Measurements from ENCODE around the gene HTR1B.

The HTR1B gene, protein sequence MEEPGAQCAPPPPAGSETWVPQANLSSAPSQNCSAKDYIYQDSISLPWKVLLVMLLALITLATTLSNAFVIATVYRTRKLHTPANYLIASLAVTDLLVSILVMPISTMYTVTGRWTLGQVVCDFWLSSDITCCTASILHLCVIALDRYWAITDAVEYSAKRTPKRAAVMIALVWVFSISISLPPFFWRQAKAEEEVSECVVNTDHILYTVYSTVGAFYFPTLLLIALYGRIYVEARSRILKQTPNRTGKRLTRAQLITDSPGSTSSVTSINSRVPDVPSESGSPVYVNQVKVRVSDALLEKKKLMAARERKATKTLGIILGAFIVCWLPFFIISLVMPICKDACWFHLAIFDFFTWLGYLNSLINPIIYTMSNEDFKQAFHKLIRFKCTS

DNA sequence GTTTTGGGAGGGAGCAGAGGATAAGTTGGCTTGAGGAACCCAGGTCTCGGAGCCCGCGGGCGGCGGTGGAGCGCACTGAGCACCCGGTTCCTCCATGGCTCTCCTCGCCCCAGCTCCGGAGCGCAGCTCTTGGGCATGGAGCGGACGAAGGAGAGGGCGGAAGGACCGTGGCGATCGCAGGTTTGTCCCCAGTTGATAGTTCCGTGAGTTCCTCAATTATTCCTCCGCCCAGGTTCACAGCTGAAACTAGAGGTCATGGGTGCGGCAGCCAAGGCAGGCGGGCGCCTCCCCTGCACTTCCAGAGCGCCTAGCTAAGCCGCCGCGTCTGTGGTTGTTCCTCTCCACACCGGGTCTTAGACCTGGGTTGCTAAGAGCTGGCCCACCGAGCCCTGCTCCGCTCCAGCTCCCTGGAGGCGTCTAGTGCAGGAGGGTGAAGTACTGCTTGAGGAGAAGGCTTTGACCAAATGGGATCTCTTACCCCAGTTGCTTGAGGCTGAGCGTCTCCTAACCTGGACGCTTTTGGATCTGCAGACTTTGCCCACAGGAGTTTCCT, at the start of gene HTR1B:
TSS of gene HTR1B (minus strand) at position 184 of the 553 bp plus-strand sequence. CDS start at position 96, 88 bp downstream.
- DNase-seq (ENCODE audit: low spot score): peak; percentile 32

GRCh38 chr6:77512554-77512953, 49.3 kb upstream of the HTR1B start:
- DNase-seq (ENCODE audit: low spot score): no peak

DNA sequence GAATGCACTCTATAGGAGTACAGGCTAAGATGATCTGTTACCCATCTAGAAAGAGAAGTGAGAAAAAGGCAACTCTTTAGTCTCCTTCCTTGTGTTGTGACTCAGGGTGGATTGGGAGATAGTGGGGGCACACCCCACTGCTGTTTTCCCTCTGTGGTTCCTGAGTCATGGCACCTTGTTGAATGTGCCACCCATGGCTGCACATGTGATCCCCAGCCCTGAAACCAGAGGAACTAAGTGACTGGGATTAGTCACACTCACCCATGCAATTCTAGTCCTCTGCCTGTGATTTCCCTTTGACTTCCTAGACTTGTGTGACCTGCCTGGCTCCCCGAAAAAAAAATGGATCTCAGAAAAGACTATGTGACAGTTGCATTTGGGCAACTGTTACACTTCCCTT, 48.6 kb upstream of the HTR1B start:
- peak; percentile 41 for DNase-seq (ENCODE audit: low spot score)

DNA sequence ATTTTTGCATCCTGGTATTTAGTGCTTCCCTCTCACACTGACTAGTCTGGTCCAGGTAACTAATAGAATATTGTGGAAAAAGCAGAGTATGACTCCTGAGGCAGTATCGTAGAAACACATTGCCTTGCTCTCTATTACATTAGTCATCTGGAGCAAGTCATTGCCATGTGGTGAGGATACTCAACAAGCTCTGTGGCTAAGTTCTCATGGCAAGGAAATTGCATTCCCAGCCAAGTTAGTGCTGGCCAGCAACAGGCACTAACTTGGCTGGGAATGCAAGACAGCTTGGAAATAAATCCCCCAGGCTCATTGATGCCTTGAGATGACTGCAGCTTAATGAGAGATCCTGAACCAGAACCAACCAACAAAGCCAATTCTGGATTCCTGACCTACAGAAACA, 39.7 kb upstream of the HTR1B start:
- DNase-seq (ENCODE audit: low spot score): peak; percentile 30

DNA sequence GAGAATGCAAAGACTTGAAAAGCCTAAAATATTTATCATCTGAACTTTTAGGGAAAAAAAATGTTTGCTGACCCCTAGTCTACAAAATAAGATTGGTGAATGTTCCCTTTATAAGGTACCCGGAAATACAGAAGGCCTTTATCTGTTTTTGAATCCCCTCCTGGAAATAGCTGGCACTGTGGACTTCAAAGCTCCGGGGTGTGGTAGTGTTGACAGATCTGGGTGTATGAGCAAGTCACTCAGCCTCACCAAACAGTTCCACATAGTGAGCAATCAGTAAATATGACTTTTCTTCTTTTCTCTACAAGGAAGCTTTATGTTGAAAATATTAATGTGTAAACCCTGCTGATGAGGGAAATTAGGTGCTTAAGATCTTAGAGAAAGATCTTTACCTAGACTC, 29.2 kb upstream of the HTR1B start:
- DNase-seq (ENCODE audit: low spot score): no peak

- DNase-seq (ENCODE audit: low spot score): no peak
Observed at GRCh38 chr6:77487808-77488425, 24.6 kb upstream of the HTR1B start.

- peak; percentile 58 for DNase-seq (ENCODE audit: low spot score)
Observed at GRCh38 chr6:77482981-77483380, 19.7 kb upstream of the HTR1B start.

- no peak for DNase-seq (ENCODE audit: low spot score)
Observed at GRCh38 chr6:77474973-77475372, 11.7 kb upstream of the HTR1B start.

- no peak for DNase-seq (ENCODE audit: low spot score)
Observed at GRCh38 chr6:77474286-77474956, 11.1 kb upstream of the HTR1B start.

GRCh38 chr6:77470983-77471382, 7.7 kb upstream of the HTR1B start:
- DNase-seq (ENCODE audit: low spot score): peak; percentile 63

GRCh38 chr6:77468939-77469338, 5.6 kb upstream of the HTR1B start:
- peak; percentile 17 for DNase-seq (ENCODE audit: low spot score)

GRCh38 chr6:77466451-77467437, 3.5 kb upstream of the HTR1B start:
- peak; percentile 47 for DNase-seq (ENCODE audit: low spot score)

DNA sequence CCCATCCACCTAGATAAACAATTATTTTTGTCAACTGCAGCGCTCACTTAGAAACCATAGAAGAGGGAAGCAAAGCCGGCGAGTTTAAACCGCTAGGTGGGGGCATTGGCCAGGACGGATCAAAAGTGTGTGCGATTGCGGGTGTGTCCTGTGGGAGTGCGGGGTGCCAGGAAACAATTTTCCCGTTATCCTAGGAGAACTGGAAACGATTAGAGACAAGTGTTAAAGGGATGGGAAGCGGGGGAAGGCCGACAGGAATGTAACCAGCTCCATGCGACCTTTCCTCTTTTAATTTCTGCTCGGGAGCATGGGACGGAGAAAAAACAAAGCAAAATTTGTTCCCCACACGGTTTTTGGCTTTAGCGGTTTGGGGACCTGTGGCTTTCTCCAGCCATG, 2.8 kb upstream of the HTR1B start:
- peak; percentile 75 for DNase-seq (ENCODE audit: low spot score)

GRCh38 chr6:77464495-77464867, 1.2 kb upstream of the HTR1B start:
- DNase-seq (ENCODE audit: low spot score): no peak

DNA sequence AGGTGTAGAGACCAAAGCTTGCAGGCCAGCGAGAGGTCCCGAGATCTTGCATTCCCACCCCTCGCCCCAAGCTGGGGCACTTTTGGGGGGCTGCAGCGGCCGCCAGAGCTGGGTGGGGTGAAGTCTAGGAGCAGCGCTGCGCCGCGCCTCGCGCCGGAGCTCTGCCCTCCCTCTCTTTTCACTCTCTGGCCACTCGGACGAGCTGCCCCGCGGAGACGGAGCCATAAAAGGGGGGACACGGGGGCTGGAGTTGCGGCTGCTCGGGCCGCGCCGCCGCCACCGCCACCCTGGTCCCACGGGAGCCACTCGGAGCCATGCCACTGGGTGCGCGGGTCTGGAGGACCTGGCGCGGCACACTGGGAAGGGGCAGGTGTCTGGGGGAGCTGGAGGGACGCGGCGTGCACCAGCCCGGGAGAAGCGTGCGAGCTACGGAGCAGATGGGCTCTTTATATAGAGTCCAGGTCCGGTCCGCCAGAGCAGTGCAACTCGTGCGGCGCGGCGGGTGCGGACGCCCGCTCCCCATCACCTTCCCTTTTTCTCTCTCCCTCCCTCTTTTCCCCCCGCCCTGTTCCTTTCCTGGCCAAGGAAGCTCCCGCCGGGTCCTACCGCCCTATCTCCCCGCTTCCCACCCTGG, 687 bp upstream of the HTR1B start:
- DNase-seq (ENCODE audit: low spot score): peak; percentile 2

GRCh38 chr6:77462359-77463307, 658 bp downstream of the HTR1B start:
- peak; percentile 1 for DNase-seq (ENCODE audit: low spot score)

GRCh38 chr6:77461796-77462195, 1.5 kb downstream of the HTR1B start:
- DNase-seq (ENCODE audit: low spot score): no peak

GRCh38 chr6:77458421-77458820, 4.9 kb downstream of the HTR1B start:
- DNase-seq (ENCODE audit: low spot score): no peak

- peak; percentile 65 for DNase-seq (ENCODE audit: low spot score)
Observed at GRCh38 chr6:77457720-77458349, 5.5 kb downstream of the HTR1B start.
